ENCODE results near the gene SAMSN1.

SAMSN1 gene

GRCh38 chr21:14482165-14482564 lies 64.0 kb downstream of the SAMSN1 start:
- H3K36me3 ChIP-seq (ENCODE audit: control insufficient read depth, insufficient read depth, low read length) = no peaks in the 10 kb centered on the region; the same call in 1 of the 2 replicates
- no peaks in the 10 kb centered on the region for H3K27me3 ChIP-seq (replicated peaks; ENCODE audit: control insufficient read depth, insufficient read depth, low read length)
- H3K4me3 ChIP-seq (replicated peaks; ENCODE audit: low read depth, low read length) = no peak overlapping the region
- DNase-seq (ENCODE audit: extremely low read depth, insufficient read length) = peak; percentile 20
- TF ChIP-seq, protein P1, sequence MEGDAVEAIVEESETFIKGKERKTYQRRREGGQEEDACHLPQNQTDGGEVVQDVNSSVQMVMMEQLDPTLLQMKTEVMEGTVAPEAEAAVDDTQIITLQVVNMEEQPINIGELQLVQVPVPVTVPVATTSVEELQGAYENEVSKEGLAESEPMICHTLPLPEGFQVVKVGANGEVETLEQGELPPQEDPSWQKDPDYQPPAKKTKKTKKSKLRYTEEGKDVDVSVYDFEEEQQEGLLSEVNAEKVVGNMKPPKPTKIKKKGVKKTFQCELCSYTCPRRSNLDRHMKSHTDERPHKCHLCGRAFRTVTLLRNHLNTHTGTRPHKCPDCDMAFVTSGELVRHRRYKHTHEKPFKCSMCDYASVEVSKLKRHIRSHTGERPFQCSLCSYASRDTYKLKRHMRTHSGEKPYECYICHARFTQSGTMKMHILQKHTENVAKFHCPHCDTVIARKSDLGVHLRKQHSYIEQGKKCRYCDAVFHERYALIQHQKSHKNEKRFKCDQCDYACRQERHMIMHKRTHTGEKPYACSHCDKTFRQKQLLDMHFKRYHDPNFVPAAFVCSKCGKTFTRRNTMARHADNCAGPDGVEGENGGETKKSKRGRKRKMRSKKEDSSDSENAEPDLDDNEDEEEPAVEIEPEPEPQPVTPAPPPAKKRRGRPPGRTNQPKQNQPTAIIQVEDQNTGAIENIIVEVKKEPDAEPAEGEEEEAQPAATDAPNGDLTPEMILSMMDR (IDR thresholded peaks at IDR 0.05; ENCODE audit: insufficient read depth, low read length, poor library complexity, severe bottlenecking) = no peak

- DNase-seq (ENCODE audit: extremely low read depth, insufficient read length) = peak; percentile 17
- Histone ChIP-seq H3K4me3 (replicated peaks; ENCODE audit: low read depth, low read length) (no peak overlapping the region), H3K27me3 (replicated peaks; ENCODE audit: control insufficient read depth, insufficient read depth, low read length) (no peaks in the 10 kb centered on the region), H3K36me3 (ENCODE audit: control insufficient read depth, insufficient read depth, low read length) (no peaks in the 10 kb centered on the region)
- TF ChIP-seq, protein P1 (IDR thresholded peaks at IDR 0.05; ENCODE audit: insufficient read depth, low read length, poor library complexity, severe bottlenecking) = no peak
Observed at GRCh38 chr21:14480411-14481031, 65.6 kb downstream of the SAMSN1 start.

DNA sequence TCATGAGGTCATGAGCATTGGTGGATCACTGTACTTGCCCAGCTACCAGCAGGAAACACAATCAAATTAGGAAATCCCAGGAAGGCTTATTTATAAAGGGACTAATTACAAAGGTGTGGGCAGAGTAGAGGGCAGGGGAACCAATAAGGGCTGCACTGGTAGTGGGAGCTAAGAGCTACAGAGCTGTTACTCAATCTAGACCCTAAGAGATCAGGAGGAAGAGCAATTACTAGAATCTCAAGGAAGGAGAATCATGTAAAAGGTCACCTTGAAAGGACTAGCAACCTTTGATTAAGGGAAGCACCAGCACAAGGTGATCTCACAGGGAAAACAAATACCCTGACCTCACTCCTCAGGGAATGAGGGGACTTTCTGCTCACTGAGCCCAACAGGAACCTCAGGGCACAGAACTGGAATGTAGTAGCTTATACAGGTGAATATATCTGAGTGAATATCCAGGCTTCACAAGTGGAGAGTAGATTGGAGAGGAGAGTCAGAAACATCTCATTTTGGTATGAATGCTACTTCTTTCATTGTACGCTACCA lies 66.8 kb downstream of the SAMSN1 start:
- H3K27me3 ChIP-seq (replicated peaks; ENCODE audit: control insufficient read depth, insufficient read depth, low read length) = no peaks in the 10 kb centered on the region
- H3K4me3 ChIP-seq (replicated peaks; ENCODE audit: low read depth, low read length) = no peak overlapping the region
- TF ChIP-seq, protein P1 (IDR thresholded peaks at IDR 0.05; ENCODE audit: insufficient read depth, low read length, poor library complexity, severe bottlenecking) = no peak
- DNase-seq (ENCODE audit: extremely low read depth, insufficient read length) = no peak
- no peaks in the 10 kb centered on the region for H3K36me3 ChIP-seq (ENCODE audit: control insufficient read depth, insufficient read depth, low read length)

DNA sequence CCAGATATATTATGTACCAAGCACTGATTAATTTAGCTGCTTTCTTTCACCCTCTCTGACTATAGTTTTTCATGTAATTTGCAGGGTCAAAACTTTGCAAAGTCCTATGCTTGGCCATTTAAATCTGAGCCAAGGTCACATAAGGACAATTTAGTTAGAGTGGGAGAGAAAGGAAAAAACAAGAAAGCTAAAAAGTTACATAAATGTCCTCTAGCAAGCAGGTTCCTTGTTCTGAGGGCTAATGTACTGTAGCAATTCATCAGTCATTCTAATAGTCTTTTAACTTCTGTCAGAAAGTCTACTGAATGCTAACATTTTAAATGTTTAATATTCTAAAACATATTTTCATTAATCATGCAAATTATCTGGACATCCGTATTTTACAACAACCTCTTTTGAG lies 68.3 kb downstream of the SAMSN1 start:
- no peak for DNase-seq (ENCODE audit: extremely low read depth, insufficient read length)
- TF ChIP-seq, protein P1 (IDR thresholded peaks at IDR 0.05; ENCODE audit: insufficient read depth, low read length, poor library complexity, severe bottlenecking) = no peak
- Histone ChIP-seq H3K27me3 (replicated peaks; ENCODE audit: control insufficient read depth, insufficient read depth, low read length) (no peaks in the 10 kb centered on the region), H3K4me3 (replicated peaks; ENCODE audit: low read depth, low read length) (no peak overlapping the region), H3K36me3 (ENCODE audit: control insufficient read depth, insufficient read depth, low read length) (no peaks in the 10 kb centered on the region)

DNA sequence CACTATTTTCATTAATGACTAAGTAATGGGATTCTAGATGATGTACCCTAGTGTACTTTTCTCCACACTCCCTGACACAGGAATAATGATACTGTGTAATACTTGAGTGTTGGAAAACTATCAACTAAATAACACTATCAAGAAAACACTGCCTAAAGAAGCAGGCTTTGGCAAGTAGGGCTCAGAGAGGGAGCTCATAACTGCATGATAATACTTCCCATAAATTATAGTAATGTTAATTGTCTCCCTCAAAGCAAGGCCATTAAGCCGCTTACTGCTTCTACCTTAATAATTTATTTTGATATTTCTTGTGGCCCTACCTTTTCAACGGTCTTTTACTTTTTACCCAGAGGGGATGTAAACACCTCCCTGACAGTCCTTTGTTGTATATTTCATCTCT lies 69.0 kb downstream of the SAMSN1 start:
- TF ChIP-seq, protein P1 (IDR thresholded peaks at IDR 0.05; ENCODE audit: insufficient read depth, low read length, poor library complexity, severe bottlenecking) = no peak
- Histone ChIP-seq H3K4me3 (replicated peaks; ENCODE audit: low read depth, low read length) (no peak overlapping the region), H3K27me3 (replicated peaks; ENCODE audit: control insufficient read depth, insufficient read depth, low read length) (no peaks in the 10 kb centered on the region), H3K36me3 (ENCODE audit: control insufficient read depth, insufficient read depth, low read length) (no peaks in the 10 kb centered on the region)
- no peak for DNase-seq (ENCODE audit: extremely low read depth, insufficient read length)

Measured in GM06990 (cell line).